Non-pigmented ciliary epithelial cell (primary cell): ENCODE data around the gene PCDH17.

Experiments used
- DNase-seq: peaks from one replicate; pipeline ENCODE4 v3.0.0-alpha.2; 2010; ENCODE audit warnings: low read depth

PCDH17 gene

DNA sequence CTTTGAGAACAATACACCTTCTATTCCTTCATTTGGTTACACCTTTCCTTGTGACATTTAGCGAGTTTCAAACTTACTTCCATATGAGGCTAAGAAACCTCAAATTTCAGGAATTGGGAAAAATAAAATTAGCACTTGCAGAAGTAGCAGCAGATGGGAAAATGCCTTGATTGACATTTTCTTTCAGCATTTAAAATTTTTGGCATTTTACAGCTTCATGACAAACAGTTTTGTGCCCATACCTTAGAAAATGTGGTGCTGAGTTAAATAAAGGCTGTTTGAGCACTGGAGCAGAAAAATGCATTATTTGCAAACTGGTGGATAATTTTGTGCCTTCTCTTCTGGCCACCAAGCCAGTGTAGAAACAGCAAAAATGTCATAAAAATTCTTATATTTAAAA, 95.4 kb downstream of the PCDH17 start:
- DNase-seq = no peak

DNA sequence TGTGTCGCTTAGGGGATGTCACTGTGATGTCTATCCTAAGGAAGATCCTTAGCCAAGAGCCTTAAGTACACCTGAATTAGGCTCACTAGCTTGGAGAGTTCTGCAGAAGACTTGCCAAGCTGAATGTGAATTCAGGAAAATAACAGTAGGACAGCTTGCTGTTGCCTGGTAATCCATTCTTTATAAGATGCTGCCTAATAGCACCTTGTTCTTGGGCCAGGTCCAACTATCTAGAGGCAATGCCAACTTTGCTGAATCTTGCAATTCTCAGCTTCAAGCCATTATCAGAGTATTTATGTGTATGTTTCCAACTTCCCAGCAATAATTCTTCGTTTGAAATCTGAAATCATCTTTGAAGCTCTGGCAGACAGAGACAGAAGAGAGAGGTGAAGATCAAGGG, 102.8 kb downstream of the PCDH17 start:
- DNase-seq = no peak

DNA sequence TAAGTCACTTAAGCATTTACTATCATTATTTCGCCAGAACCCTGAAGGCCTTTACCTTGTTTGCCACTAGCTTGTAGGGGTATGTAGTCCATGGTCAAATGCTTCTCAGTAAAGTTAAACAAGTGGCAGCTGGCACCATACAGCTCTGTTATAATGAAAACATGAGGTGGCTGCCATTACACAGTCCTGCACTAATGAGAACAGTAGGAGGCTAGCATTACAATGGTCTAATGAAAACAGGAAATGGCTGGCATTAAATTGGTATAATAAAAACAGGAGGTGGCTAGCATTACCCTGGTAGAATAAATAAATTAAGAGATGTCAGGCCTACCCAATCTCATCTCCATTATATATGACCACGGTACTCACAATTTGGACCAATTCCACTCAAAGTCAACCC, 107.5 kb downstream of the PCDH17 start:
- no peak for DNase-seq

DNA sequence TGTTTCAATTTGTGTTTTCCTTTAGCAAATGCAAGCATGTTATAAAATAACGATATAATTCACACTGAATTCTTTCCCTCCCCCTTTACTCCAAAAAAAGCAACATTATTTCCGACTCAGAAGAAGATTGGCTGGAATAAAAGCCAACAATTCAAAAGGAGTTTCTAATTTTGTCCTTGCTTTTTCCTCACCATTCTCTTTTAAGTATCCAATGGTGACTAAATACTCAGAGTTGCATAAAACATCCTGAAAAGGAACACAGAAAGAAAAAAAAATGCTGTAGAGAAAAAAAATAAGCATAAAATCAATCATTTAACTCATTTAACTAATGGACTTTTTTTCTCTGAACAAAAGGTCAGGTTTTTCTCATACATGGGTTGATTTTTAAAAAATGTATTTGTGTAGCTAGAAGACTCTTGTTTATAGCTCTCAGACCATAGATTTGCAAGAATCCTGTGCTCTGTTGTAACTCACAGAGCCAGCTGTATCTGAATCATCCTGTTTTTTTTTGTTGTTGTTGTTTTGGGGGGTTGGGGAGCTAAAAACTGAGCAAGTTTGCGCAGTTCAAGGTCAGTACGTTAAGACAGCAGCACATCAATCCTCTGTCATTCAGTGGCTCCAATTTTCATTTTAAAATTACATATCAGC, 108.1 kb downstream of the PCDH17 start:
- DNase-seq = no peak

DNA sequence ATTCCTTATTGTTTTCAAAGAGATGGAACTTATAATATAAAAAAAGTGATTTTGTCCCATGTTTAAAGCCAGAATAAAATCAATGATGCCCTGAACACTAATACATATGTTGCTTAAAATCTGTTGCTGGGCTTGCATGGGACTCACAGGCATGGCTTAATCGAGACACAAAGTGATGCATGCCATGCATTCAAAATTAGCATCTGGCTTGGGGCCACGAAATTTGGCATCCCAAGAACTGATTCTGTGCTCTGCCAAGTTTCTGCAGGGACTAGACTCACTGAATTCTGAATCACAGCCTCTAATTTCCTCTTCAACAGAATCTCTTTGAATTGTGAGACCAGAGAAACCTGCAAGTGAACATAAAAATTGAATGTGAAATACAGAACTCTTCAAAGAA, 109.2 kb downstream of the PCDH17 start:
- DNase-seq = no peak

DNA sequence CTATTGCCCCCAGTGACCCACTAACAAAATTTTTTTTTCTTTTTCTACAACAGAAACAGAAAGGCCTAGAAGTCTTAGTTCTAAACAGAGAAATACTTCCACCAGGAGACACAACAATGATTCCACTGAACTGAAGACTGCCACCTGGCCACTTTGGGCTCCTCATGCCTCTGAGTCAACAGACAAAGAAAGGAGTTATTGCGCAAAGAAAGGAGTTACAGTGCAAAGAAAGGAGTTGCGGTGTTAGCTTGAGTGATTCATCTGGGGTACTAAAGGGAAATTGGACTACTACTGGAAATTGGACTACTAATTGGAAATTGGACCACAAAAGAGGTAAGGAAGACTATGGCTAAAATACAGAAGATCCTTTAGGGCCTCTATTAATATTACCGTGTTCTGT, 116.6 kb downstream of the PCDH17 start:
- DNase-seq = no peak

DNA sequence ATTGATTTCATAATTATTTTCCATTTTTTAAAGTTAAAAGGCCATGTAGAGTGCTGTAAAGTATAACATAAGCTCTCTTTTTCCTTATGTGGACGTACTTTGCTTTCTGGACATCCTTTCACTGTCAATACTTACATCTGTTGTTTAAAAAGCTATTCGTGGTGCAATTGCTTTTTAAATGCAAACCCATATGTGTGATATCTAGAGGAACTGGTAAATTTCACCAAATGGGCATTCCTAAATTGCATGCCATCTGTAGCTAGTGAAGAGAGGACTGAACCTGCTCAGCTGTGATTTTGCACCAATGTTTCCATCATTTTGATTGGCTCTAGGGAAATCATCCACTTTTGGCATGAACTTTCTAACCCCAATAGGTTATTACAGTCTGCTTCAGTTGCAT, 129.4 kb downstream of the PCDH17 start:
- no peak for DNase-seq

DNA sequence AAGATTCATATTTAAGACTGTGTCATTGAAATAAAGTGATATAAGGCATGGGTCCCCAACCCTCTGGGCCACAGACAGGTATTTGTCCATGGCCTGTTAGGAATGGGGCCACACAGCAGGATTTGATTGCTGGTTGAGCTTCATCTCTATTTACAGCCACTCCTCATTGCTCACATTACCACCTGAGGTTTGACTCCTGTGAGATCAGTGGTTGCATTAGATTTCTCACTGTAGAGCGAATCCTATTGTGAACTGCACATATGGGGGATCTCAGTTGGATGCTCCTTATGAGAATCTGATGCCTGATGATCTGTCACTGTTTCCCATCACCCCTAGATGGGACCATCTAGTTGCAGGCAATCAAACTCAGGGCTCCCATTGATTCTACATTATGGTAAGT, 132.1 kb downstream of the PCDH17 start:
- DNase-seq = no peak
